Endothelial cell of umbilical vein (primary cell): ENCODE results near the gene DUSP28. TPM values are rescaled to one million over a fixed set of nuclear protein-coding genes. Genes with fewer than 3 reads are reported as not detected.

Experiments used
- BruUV-seq: library from RNA; stranded (reverse); fragments of 400-500 nt; replicated peaks from 2 replicates; lab custom pipeline; 2021; lab: Mats Ljungman, UMichigan
- CTCF ChIA-PET: fragments of 300-600, 350-600 bp; sonication (Branson Sonifier 250); formaldehyde crosslinking; loops from one replicate; lab custom pipeline; 2021; ENCODE audit warnings: antibody characterized with exemption, inconsistent platforms; lab: Charles Lee
- POLR2A ChIA-PET: fragments of 300-600, 350-600 bp; sonication (Branson Sonifier 250); formaldehyde crosslinking; loops from one replicate; lab custom pipeline; 2021; ENCODE audit warnings: antibody characterized with exemption, inconsistent platforms; lab: Charles Lee
- DNase-seq: peaks from one replicate; pipeline ENCODE4 v3.0.0-alpha.2; 2011; ENCODE audit warnings: low read depth, low spot score
- FAIRE-seq: peaks from 2 replicates; lab custom pipeline; 2011; peaks lifted over from hg19 to GRCh38; lab: Jason Lieb, UNC
- H2AFZ ChIP-seq: 2 replicates; pipeline ENCODE4 v1.6.0; 2012; ENCODE audit warnings: low read depth, low read length, control low read depth, inconsistent platforms
- H3K27ac ChIP-seq: 2 replicates; pipeline ENCODE4 v1.5.1; 2011; ENCODE audit warnings: low read depth, mild to moderate bottlenecking, control low read depth, low read length, moderate library complexity; ENCODE audit not compliant: insufficient read depth
- H3K27me3 ChIP-seq, 2 experiments: 2 replicates each; pipeline versions ENCODE4 v1.6.0 to v1.6.1; 2011; ENCODE audit warnings: low read length in 2 of 2, mixed read lengths in 1 of 2; ENCODE audit not compliant: control insufficient read depth in 2 of 2, insufficient read depth in 2 of 2
- H3K36me3 ChIP-seq, 2 experiments: 2 replicates in 1 of 2; 3 replicates in 1 of 2; pipeline ENCODE4 v1.5.1; 2011; ENCODE audit warnings: low read length in 2 of 2, mild to moderate bottlenecking in 1 of 2, moderate library complexity in 1 of 2; ENCODE audit not compliant: control insufficient read depth in 2 of 2, insufficient read depth in 2 of 2; ENCODE audit errors: extremely low read depth in 1 of 2
- H3K4me1 ChIP-seq: 3 replicates; pipeline ENCODE4 v1.5.1; 2011; ENCODE audit warnings: mild to moderate bottlenecking, low read length; ENCODE audit not compliant: control insufficient read depth, insufficient read depth; ENCODE audit errors: extremely low read depth
- H3K4me2 ChIP-seq: 2 replicates; pipeline ENCODE4 v1.6.1; 2011; ENCODE audit warnings: low read length, control low read depth, mixed read lengths; ENCODE audit not compliant: insufficient read depth
- H3K4me3 ChIP-seq, 3 experiments: fragments of 200-600 bp in 1 of 3; sonication (generic), shearing (Covaris generic) in 1 of 3; replicated peaks in 1 of 3; 2 replicates each; pipeline ENCODE4 v1.5.1; 2011 to 2016; ENCODE audit warnings: control low read depth in 3 of 3, low read length in 3 of 3, mild to moderate bottlenecking in 2 of 3, inconsistent platforms in 1 of 3, low read depth in 1 of 3, moderate library complexity in 1 of 3; ENCODE audit not compliant: insufficient read depth in 1 of 3
- H3K79me2 ChIP-seq: 2 replicates; pipeline ENCODE4 v1.6.0; 2012; ENCODE audit warnings: low read length, inconsistent platforms; ENCODE audit not compliant: control insufficient read depth, insufficient read depth
- H3K9ac ChIP-seq: replicated peaks from 2 replicates; pipeline ENCODE3; 2011; ENCODE audit warnings: low read length, control low read depth; ENCODE audit not compliant: insufficient read depth; ENCODE audit errors: extremely low read depth
- H3K9me1 ChIP-seq: replicated peaks from 3 replicates; pipeline ENCODE4 v1.6.0; 2011; ENCODE audit warnings: mild to moderate bottlenecking, low read length; ENCODE audit not compliant: control insufficient read depth, insufficient read depth; ENCODE audit errors: extremely low read depth
- H3K9me3 ChIP-seq: replicated peaks from 2 replicates; pipeline ENCODE4 v1.5.1; 2012; ENCODE audit warnings: low read length, inconsistent platforms; ENCODE audit not compliant: control insufficient read depth, insufficient read depth
- H4K20me1 ChIP-seq: replicated peaks from 2 replicates; pipeline ENCODE3; 2011; ENCODE audit warnings: mild to moderate bottlenecking, low read length; ENCODE audit not compliant: control insufficient read depth, insufficient read depth; ENCODE audit errors: extremely low read depth
- EZH2 ChIP-seq: IDR thresholded peaks from 2 replicates; pipeline ENCODE4 v1.6.1; 2012; ENCODE audit warnings: borderline replicate concordance, low read depth, mild to moderate bottlenecking, moderate library complexity, low read length, inconsistent platforms; ENCODE audit not compliant: severe bottlenecking
- FOS ChIP-seq: IDR thresholded peaks from 2 replicates; pipeline ENCODE4 v1.6.1; 2011; ENCODE audit warnings: mild to moderate bottlenecking, low read length, moderate library complexity, borderline replicate concordance; ENCODE audit not compliant: insufficient read depth
- GATA2 ChIP-seq: IDR thresholded peaks from 2 replicates; pipeline ENCODE4 v1.7.0; 2011; ENCODE audit warnings: low read depth, mild to moderate bottlenecking, moderate library complexity, mixed read lengths, low read length; ENCODE audit not compliant: insufficient read length, insufficient read depth
- JUN ChIP-seq: IDR thresholded peaks from 2 replicates; pipeline ENCODE4 v1.6.1; 2011; ENCODE audit warnings: borderline replicate concordance, low read depth; ENCODE audit not compliant: insufficient read length, insufficient read depth
- MYC ChIP-seq: IDR thresholded peaks from one replicate; pipeline ENCODE4 v1.6.1; 2011; ENCODE audit warnings: mild to moderate bottlenecking, low read depth, low read length
- POLR2A ChIP-seq: IDR thresholded peaks from 2 replicates; pipeline ENCODE4 v1.6.1; 2012; ENCODE audit warnings: low read depth, mild to moderate bottlenecking, control low read depth, low read length
- POLR2AphosphoS5 ChIP-seq: IDR thresholded peaks from 2 replicates; pipeline ENCODE4 v1.6.1; 2012; ENCODE audit warnings: low read depth, mild to moderate bottlenecking, control low read depth, low read length, moderate library complexity; ENCODE audit not compliant: insufficient read depth
- dilution Hi-C: fragments of 300-500 bp; cut with MboI; formaldehyde crosslinking; loops from one replicate; pipeline ENCODE4 v1.15.0; 2019; ENCODE audit warnings: low sequenced_read_pairs; ENCODE audit not compliant: extremely low pct_ligation_motif_present
- intact Hi-C: fragments of 100-400 bp; cut with micrococcal nuclease; formaldehyde crosslinking; loops from one replicate; pipeline ENCODE4 v1.10.0; 2022
- polyA plus RNA-seq, 4 experiments: library from polyadenylated mRNA; depleted of rRNA in 3 of 4; stranded (reverse) in 3 of 4; unstranded in 1 of 4; fragments of >200 nt; gene quantifications; 2 replicates each; pipeline versions ENCODE4 v1.2.1 to v1.2.3, GENCODE V29; 2011 to 2012; ENCODE audit warnings: missing spikeins in 1 of 4
- total RNA-seq: library from RNA; stranded (reverse); gene quantifications from 2 replicates; pipeline ENCODE4 v1.2.3, GENCODE V29; 2021
- TF ChIP-seq, protein P1 (sequence below): IDR thresholded peaks from 2 replicates; pipeline ENCODE4 v1.6.1; 2011; ENCODE audit not compliant: insufficient read depth, insufficient read length
- TF ChIP-seq, protein P2 (sequence below), 2 donors: IDR thresholded peaks; 1 replicate in 1 of 2; 2 replicates in 1 of 2; pipeline ENCODE4 v1.5.1; 2011; ENCODE audit warnings: low read length in 2 of 2, mild to moderate bottlenecking in 2 of 2, moderate library complexity in 2 of 2, control low read depth in 1 of 2, inconsistent platforms in 1 of 2, low read depth in 1 of 2; ENCODE audit not compliant: insufficient read depth in 1 of 2; ENCODE audit errors: extremely low read depth in 1 of 2

The DUSP28 gene
- total and polyA plus RNA-seq, 2 donors (not counting 3 experiments of a cell fraction or from before 2014, with no cell fraction given), result 2.2 to 4.3 TPM

GRCh38 chr2:240566203-240567136, 6.3 kb downstream of the DUSP28 start:
- POLR2A ChIA-PET, result interaction anchor here (0.5 to 1.2 kb wide), 4 partner anchors 20 to 1146 kb away, joined by 3 to 8 read pairs (median 6); partner anchors contain the start of gene CAPN10
- Histone ChIP-seq H4K20me1 (no peaks in the 10 kb centered on the region), H2AFZ (no peak overlapping the region), H3K36me3 (no peaks in the 10 kb centered on the region), H3K4me3 (peak overlapping the region in 2 of 3 experiments; percentile 18 to 20), H3K4me2 (peak overlapping the region; percentile 67), H3K79me2 (peaks cover 20% of the 10 kb centered on the region), H3K27me3 (no peaks in the 10 kb centered on the region), H3K4me1 (peaks cover 41% of the 10 kb centered on the region), H3K9me3 (no peaks in the 10 kb centered on the region), H3K9me1 (no peaks in the 10 kb centered on the region), H3K27ac (peak overlapping the region; percentile 98), H3K9ac (peak overlapping the region; percentile 76)
- dilution Hi-C loops, result no loop called here
- no TSS peak for BruUV-seq
- TF ChIP-seq, protein P1, sequence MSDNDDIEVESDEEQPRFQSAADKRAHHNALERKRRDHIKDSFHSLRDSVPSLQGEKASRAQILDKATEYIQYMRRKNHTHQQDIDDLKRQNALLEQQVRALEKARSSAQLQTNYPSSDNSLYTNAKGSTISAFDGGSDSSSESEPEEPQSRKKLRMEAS, result no peak
- no peak for TF ChIP-seq EZH2
- no peak for TF ChIP-seq POLR2A
- TF ChIP-seq POLR2AphosphoS5, result peak; percentile 40
- TF ChIP-seq, protein P2, sequence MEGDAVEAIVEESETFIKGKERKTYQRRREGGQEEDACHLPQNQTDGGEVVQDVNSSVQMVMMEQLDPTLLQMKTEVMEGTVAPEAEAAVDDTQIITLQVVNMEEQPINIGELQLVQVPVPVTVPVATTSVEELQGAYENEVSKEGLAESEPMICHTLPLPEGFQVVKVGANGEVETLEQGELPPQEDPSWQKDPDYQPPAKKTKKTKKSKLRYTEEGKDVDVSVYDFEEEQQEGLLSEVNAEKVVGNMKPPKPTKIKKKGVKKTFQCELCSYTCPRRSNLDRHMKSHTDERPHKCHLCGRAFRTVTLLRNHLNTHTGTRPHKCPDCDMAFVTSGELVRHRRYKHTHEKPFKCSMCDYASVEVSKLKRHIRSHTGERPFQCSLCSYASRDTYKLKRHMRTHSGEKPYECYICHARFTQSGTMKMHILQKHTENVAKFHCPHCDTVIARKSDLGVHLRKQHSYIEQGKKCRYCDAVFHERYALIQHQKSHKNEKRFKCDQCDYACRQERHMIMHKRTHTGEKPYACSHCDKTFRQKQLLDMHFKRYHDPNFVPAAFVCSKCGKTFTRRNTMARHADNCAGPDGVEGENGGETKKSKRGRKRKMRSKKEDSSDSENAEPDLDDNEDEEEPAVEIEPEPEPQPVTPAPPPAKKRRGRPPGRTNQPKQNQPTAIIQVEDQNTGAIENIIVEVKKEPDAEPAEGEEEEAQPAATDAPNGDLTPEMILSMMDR (IDR thresholded peaks at IDR 0.05; ENCODE audit: extremely low read depth in 1 of 2, insufficient read depth in 1 of 2, low read depth in 1 of 2, low read length in 2 of 2), result peak; percentile 61 to 79
- no peak for TF ChIP-seq MYC
- no peak for TF ChIP-seq GATA2
- TF ChIP-seq JUN, result no peak
- TF ChIP-seq FOS, result no peak
- CTCF ChIA-PET, result interaction anchor here (1.5 to 3.2 kb wide), 5 partner anchors 9 to 52 kb away, joined by 5 to 47 read pairs (median 17); partner anchors contain the start of genes ANKMY1 and CAPN10
- FAIRE-seq (peak; percentile 89), DNase-seq (peak; percentile 79)
- intact Hi-C loops, result loop anchor here (1.0 to 10.0 kb wide), 5 partner anchors 20 to 651 kb away; partner anchors contain the start of genes CAPN10, GPC1 and SNED1
